ENCODE data around the gene CLEC17A. TPM values are rescaled to one million over a fixed set of nuclear protein-coding genes. Genes with fewer than 3 reads are reported as not detected.

The CLEC17A gene
- total RNA-seq, 2 donors from 2014 or later, result 0.14 to 1.0 TPM

DNA sequence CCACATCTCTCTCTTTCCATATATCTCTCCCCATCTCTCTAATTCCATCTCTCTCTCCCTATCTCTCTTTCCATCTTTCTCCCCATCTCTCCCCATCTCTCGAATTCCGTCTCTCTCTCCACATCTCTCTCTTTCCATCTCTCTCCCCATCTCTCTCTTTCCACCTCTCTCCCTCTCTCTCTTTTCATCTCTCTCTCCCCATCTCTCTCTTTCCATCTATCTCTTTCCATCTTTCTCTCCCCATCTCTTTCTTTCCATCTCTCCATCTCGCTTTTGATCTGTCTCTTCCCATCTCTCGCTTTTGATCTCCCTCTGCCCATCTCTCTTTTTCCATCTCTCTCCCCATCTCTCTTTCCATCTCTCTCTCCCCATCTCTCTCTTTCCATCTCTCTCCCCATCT is 66.1 kb downstream of the CLEC17A start:
- DNase-seq (ENCODE audit: low spot score), result no peak
- intact Hi-C loops (cut with DNase I), result no loop called here
- Histone ChIP-seq H3K27ac (no peak overlapping the region), H3K9me3 (no peaks in the 10 kb centered on the region), H3K4me1 (replicated peaks) (no peaks in the 10 kb centered on the region), H3K27me3 (replicated peaks; ENCODE audit: insufficient read depth) (peaks cover 2% of the 10 kb centered on the region), H3K36me3 (no peaks in the 10 kb centered on the region), H3K4me3 (no peak overlapping the region)
- no peak for TF ChIP-seq POLR2AphosphoS5 (IDR thresholded peaks at IDR 0.05)
- TF ChIP-seq, protein P1, sequence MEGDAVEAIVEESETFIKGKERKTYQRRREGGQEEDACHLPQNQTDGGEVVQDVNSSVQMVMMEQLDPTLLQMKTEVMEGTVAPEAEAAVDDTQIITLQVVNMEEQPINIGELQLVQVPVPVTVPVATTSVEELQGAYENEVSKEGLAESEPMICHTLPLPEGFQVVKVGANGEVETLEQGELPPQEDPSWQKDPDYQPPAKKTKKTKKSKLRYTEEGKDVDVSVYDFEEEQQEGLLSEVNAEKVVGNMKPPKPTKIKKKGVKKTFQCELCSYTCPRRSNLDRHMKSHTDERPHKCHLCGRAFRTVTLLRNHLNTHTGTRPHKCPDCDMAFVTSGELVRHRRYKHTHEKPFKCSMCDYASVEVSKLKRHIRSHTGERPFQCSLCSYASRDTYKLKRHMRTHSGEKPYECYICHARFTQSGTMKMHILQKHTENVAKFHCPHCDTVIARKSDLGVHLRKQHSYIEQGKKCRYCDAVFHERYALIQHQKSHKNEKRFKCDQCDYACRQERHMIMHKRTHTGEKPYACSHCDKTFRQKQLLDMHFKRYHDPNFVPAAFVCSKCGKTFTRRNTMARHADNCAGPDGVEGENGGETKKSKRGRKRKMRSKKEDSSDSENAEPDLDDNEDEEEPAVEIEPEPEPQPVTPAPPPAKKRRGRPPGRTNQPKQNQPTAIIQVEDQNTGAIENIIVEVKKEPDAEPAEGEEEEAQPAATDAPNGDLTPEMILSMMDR (IDR thresholded peaks at IDR 0.05), result no peak
- no peak for TF ChIP-seq POLR2A (IDR thresholded peaks at IDR 0.05)
- WGBS, result 83% methylated on average over 4 of the region's 4 CpGs

DNA sequence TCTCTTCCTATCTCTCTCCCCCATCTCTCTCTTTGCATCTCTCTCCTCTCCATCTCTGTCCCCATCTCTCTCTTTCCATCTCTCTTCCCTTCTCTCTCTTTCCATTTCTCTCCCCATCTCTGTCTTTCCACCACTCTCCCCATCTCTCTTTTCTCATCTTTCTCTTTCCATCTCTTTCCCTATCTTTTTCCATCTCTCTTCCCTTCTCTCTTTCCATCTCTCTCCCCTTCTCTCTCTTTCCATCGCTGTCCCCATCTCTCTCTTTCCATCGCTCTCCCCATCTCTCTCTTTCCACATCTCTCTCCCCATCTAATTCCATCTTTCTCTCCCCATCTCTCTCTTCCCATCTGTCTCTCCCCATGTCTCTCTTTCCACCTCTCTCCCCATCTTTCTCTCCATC is 67.3 kb downstream of the CLEC17A start:
- no peak overlapping the region for H3K4me3 ChIP-seq
- no peak for DNase-seq (ENCODE audit: low spot score)
- TF ChIP-seq, protein P1 (IDR thresholded peaks at IDR 0.05), result no peak
- TF ChIP-seq POLR2AphosphoS5 (IDR thresholded peaks at IDR 0.05), result no peak
- TF ChIP-seq POLR2A (IDR thresholded peaks at IDR 0.05), result no peak
- intact Hi-C loops (cut with DNase I), result no loop called here
- H3K27me3 ChIP-seq (replicated peaks; ENCODE audit: insufficient read depth), result peaks cover 2% of the 10 kb centered on the region
- no peak overlapping the region for H3K27ac ChIP-seq
- H3K36me3 ChIP-seq, result no peaks in the 10 kb centered on the region
- no peaks in the 10 kb centered on the region for H3K4me1 ChIP-seq (replicated peaks)
- no peaks in the 10 kb centered on the region for H3K9me3 ChIP-seq
- WGBS, result 65% methylated on average over 2 of the region's 2 CpGs

DNA sequence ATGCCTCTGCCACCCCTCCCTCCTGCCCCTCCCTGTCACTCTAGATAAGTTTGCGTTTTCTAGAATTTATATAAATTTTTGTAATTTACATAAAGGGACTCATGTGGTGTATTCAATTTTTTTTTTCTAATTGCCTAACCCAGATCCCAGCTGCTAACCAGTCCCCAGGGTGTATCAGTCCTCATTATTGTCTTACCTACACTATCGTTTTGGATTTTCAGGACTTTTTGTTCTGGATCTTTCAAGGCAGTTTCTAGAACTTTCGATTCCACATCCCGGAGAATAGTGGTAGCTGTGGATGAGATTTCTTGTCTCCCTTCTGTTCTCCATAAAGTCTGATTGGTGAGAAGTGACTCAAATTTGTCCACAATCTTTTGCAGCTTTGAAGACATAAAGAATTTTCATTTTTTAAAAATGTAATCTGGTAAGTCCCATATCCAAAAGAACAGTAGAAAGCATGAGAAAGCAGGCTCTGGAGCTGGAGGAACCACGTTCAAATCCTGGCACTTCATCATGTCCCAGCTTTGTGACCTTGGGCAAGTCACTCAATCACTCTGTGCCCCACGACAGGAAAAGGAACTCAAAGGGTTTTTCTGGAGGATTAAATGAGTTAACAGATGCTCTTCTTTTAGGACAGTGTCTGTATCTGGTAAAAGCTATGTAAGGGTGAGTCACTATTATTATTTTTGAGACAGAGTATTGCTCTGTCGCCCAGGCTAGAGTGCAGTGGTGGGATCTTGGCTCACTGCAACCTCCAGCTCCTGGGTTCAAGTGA is 72.1 kb downstream of the CLEC17A start:
- intact Hi-C loops (cut with DNase I), result no loop called here
- 73% methylated on average over 7 of the region's 7 CpGs for WGBS

DNA sequence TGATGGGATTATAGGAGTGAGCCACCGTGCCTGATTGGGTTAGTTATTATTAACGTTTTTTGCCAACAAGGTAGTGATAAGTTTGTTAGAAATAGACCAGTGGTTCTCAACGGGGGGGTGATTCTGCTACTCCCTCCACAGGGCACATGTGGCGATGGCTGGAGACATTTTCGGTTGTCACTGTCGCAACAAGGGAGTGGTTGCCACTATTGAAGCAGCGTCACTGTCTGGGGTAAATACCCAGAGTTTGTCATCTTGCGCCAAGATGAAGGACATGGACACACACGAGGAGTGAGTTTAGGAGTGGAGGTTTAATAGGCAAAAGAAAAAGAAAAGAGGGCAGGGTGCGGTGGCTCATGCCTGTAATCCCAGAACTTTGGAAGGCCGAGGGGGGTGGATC is 72.8 kb downstream of the CLEC17A start:
- intact Hi-C loops (cut with DNase I), result no loop called here
- no peaks in the 10 kb centered on the region for H3K4me1 ChIP-seq (replicated peaks)
- TF ChIP-seq POLR2A (IDR thresholded peaks at IDR 0.05), result no peak
- TF ChIP-seq, protein P1 (IDR thresholded peaks at IDR 0.05), result no peak
- no peak for TF ChIP-seq POLR2AphosphoS5 (IDR thresholded peaks at IDR 0.05)
- no peaks in the 10 kb centered on the region for H3K36me3 ChIP-seq
- 79% methylated on average over 11 of the region's 11 CpGs for WGBS
- no peak overlapping the region for H3K27ac ChIP-seq
- no peak overlapping the region for H3K4me3 ChIP-seq
- no peak for DNase-seq (ENCODE audit: low spot score)
- peaks cover 2% of the 10 kb centered on the region for H3K27me3 ChIP-seq (replicated peaks; ENCODE audit: insufficient read depth)
- no peaks in the 10 kb centered on the region for H3K9me3 ChIP-seq

More for the DNA sequence above, 72.1 kb downstream of the CLEC17A start:
- H3K4me3 ChIP-seq, result no peak overlapping the region
- TF ChIP-seq POLR2AphosphoS5 (IDR thresholded peaks at IDR 0.05) (no peak), POLR2A (IDR thresholded peaks at IDR 0.05) (no peak)
- TF ChIP-seq, protein P1 (IDR thresholded peaks at IDR 0.05), result no peak
- H3K27me3 ChIP-seq (replicated peaks; ENCODE audit: insufficient read depth), result peaks cover 2% of the 10 kb centered on the region
- no peaks in the 10 kb centered on the region for H3K36me3 ChIP-seq
- no peaks in the 10 kb centered on the region for H3K9me3 ChIP-seq
- no peak for DNase-seq (ENCODE audit: low spot score)
- no peak overlapping the region for H3K27ac ChIP-seq
- H3K4me1 ChIP-seq (replicated peaks), result no peaks in the 10 kb centered on the region
